IPS DF 6.9 (cell line): ENCODE data around the gene RANBP3L.

Source experiments
- DNase-seq: peaks from one replicate; pipeline ENCODE4 v3.0.0-alpha.2; 2013; ENCODE audit warnings: low read depth, low spot score
- H3K27ac ChIP-seq: one replicate; pipeline ENCODE4 v1.5.1; 2013; ENCODE audit warnings: low read length, control low read depth
- H3K27me3 ChIP-seq: 2 replicates; pipeline ENCODE4 v1.6.1; 2013; ENCODE audit warnings: mild to moderate bottlenecking, low read length; ENCODE audit not compliant: control insufficient read depth, insufficient read depth
- H3K36me3 ChIP-seq: 2 replicates; pipeline ENCODE4 v1.6.1; 2013; ENCODE audit warnings: low read length; ENCODE audit not compliant: control insufficient read depth, insufficient read depth
- H3K4me1 ChIP-seq: 2 replicates; pipeline ENCODE4 v1.6.1; 2013; ENCODE audit warnings: low read length; ENCODE audit not compliant: control insufficient read depth, insufficient read depth
- H3K4me3 ChIP-seq: 2 replicates; pipeline ENCODE4 v1.5.1; 2013; ENCODE audit warnings: mild to moderate bottlenecking, low read length
- H3K9me3 ChIP-seq: 2 replicates; pipeline ENCODE4 v1.6.1; 2013; ENCODE audit warnings: low read length, inconsistent platforms; ENCODE audit not compliant: control insufficient read depth, insufficient read depth
- WGBS: extraction: QIAGEN DNeasy Blood & Tissue Kit; methylation state at CpG from one replicate; pipeline ENCODE4 v1.1.7; 2013; ENCODE audit warnings: mixed read lengths, missing lambda C conversion rate; ENCODE audit not compliant: insufficient read length, insufficient coverage; 5-methylcytosine and 5-hydroxymethylcytosine counted together

The RANBP3L gene

GRCh38 chr5:36269478-36269877, 32.2 kb downstream of the RANBP3L start:
- Histone ChIP-seq H3K27ac (no peak overlapping the region), H3K36me3 (no peaks in the 10 kb centered on the region), H3K4me3 (no peak overlapping the region), H3K27me3 (no peaks in the 10 kb centered on the region), H3K4me1 (no peaks in the 10 kb centered on the region), H3K9me3 (no peaks in the 10 kb centered on the region)
- DNase-seq, result no peak

GRCh38 chr5:36267905-36268304, 33.8 kb downstream of the RANBP3L start:
- Histone ChIP-seq H3K27me3 (no peaks in the 10 kb centered on the region), H3K36me3 (no peaks in the 10 kb centered on the region), H3K4me1 (no peaks in the 10 kb centered on the region), H3K27ac (no peak overlapping the region), H3K4me3 (no peak overlapping the region), H3K9me3 (no peaks in the 10 kb centered on the region)
- no peak for DNase-seq
- no CpG with 5 or more reads among the region's 3 CpGs for WGBS

GRCh38 chr5:36264202-36264760, 37.4 kb downstream of the RANBP3L start:
- Histone ChIP-seq H3K4me1 (no peaks in the 10 kb centered on the region), H3K27ac (no peak overlapping the region), H3K36me3 (no peaks in the 10 kb centered on the region), H3K9me3 (no peaks in the 10 kb centered on the region), H3K27me3 (no peaks in the 10 kb centered on the region), H3K4me3 (no peak overlapping the region)
- WGBS, result no CpG with 5 or more reads among the region's 4 CpGs
- no peak for DNase-seq

GRCh38 chr5:36261186-36261585, 40.5 kb downstream of the RANBP3L start:
- Histone ChIP-seq H3K4me3 (no peak overlapping the region), H3K27ac (no peak overlapping the region), H3K27me3 (no peaks in the 10 kb centered on the region), H3K4me1 (no peaks in the 10 kb centered on the region), H3K36me3 (no peaks in the 10 kb centered on the region), H3K9me3 (no peaks in the 10 kb centered on the region)
- DNase-seq, result no peak
- WGBS, result no CpG with 5 or more reads among the region's 6 CpGs

- no peaks in the 10 kb centered on the region for H3K27me3 ChIP-seq
- H3K4me1 ChIP-seq, result no peaks in the 10 kb centered on the region
- no peaks in the 10 kb centered on the region for H3K36me3 ChIP-seq
- H3K27ac ChIP-seq, result no peak overlapping the region
- H3K9me3 ChIP-seq, result no peaks in the 10 kb centered on the region
- WGBS, result no CpG with 5 or more reads among the region's 4 CpGs
- H3K4me3 ChIP-seq, result no peak overlapping the region
- no peak for DNase-seq
These were observed 48.1 kb downstream of the RANBP3L start for GRCh38 chr5:36253575-36253974.

- no peaks in the 10 kb centered on the region for H3K4me1 ChIP-seq
- H3K9me3 ChIP-seq, result no peaks in the 10 kb centered on the region
- no peak for DNase-seq
- H3K36me3 ChIP-seq, result no peaks in the 10 kb centered on the region
- H3K27me3 ChIP-seq, result no peaks in the 10 kb centered on the region
- no CpG with 5 or more reads among the region's 3 CpGs for WGBS
- H3K27ac ChIP-seq, result no peak overlapping the region
- H3K4me3 ChIP-seq, result no peak overlapping the region
These were observed 48.9 kb downstream of the RANBP3L start for GRCh38 chr5:36252722-36253365.

GRCh38 chr5:36251218-36251617, 50.5 kb downstream of the RANBP3L start:
- DNase-seq, result no peak
- Histone ChIP-seq H3K36me3 (no peaks in the 10 kb centered on the region), H3K9me3 (no peaks in the 10 kb centered on the region), H3K4me1 (no peaks in the 10 kb centered on the region), H3K27me3 (no peaks in the 10 kb centered on the region), H3K27ac (no peak overlapping the region), H3K4me3 (no peak overlapping the region)
- no CpG with 5 or more reads among the region's 3 CpGs for WGBS

GRCh38 chr5:36250427-36250826, 51.3 kb downstream of the RANBP3L start:
- WGBS, result no CpG with 5 or more reads among the region's 4 CpGs
- Histone ChIP-seq H3K4me3 (no peak overlapping the region), H3K9me3 (no peaks in the 10 kb centered on the region), H3K27me3 (no peaks in the 10 kb centered on the region), H3K4me1 (no peaks in the 10 kb centered on the region), H3K36me3 (no peaks in the 10 kb centered on the region), H3K27ac (no peak overlapping the region)
- no peak for DNase-seq

GRCh38 chr5:36246036-36246800, 55.5 kb downstream of the RANBP3L start:
- H3K4me3 ChIP-seq, result no peak overlapping the region
- WGBS, result no CpG with 5 or more reads among the region's 10 CpGs
- DNase-seq, result no peak

GRCh38 chr5:36244076-36244475, 57.6 kb downstream of the RANBP3L start:
- Histone ChIP-seq H3K27ac (no peak overlapping the region), H3K4me3 (no peak overlapping the region), H3K9me3 (no peaks in the 10 kb centered on the region), H3K36me3 (no peaks in the 10 kb centered on the region), H3K27me3 (no peaks in the 10 kb centered on the region), H3K4me1 (peaks cover 2% of the 10 kb centered on the region; the same call in 1 of the 2 replicates)
- WGBS, result no CpG with 5 or more reads among the region's 3 CpGs
- no peak for DNase-seq

More at GRCh38 chr5:36246036-36246800, 55.5 kb downstream of the RANBP3L start:
- Histone ChIP-seq H3K36me3 (no peaks in the 10 kb centered on the region), H3K4me1 (peaks cover 2% of the 10 kb centered on the region; the same call in 1 of the 2 replicates), H3K27me3 (no peaks in the 10 kb centered on the region), H3K9me3 (no peaks in the 10 kb centered on the region), H3K27ac (no peak overlapping the region)
